Measurements from ENCODE around the gene SMIM5. TPM values are rescaled to one million over a fixed set of nuclear protein-coding genes. Genes with fewer than 3 reads are reported as not detected.

Gene SMIM5
- total RNA-seq, 1 donor from 2014 or later: 14.0 TPM

DNA sequence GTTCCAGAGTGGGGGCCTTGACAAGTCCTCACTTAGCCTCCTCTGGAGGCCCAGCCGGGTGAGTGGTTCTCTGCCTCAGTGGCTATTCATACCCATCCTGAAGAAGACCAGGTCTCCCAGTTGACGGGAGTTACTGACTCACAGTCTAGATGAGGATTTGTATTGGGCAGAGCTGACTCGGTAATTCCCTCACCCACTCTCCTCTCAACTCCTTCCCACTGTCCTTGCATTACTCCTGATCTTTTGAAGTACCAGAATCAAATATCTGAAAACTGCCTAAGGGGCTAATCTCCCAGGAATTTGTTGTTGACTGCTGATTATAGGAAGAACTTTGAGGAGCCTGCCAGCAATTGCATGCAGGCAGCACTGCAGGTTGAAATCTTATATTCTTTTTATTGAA lies 48.1 kb downstream of the SMIM5 start:
- no peaks in the 10 kb centered on the region for H3K27me3 ChIP-seq (ENCODE audit: low read depth)
- intact Hi-C loops (cut with micrococcal nuclease): no loop called here
- peak overlapping the region; percentile 87 for H3K27ac ChIP-seq (replicated peaks)
- H3K9me3 ChIP-seq (replicated peaks): no peaks in the 10 kb centered on the region
- TF ChIP-seq, protein P1, sequence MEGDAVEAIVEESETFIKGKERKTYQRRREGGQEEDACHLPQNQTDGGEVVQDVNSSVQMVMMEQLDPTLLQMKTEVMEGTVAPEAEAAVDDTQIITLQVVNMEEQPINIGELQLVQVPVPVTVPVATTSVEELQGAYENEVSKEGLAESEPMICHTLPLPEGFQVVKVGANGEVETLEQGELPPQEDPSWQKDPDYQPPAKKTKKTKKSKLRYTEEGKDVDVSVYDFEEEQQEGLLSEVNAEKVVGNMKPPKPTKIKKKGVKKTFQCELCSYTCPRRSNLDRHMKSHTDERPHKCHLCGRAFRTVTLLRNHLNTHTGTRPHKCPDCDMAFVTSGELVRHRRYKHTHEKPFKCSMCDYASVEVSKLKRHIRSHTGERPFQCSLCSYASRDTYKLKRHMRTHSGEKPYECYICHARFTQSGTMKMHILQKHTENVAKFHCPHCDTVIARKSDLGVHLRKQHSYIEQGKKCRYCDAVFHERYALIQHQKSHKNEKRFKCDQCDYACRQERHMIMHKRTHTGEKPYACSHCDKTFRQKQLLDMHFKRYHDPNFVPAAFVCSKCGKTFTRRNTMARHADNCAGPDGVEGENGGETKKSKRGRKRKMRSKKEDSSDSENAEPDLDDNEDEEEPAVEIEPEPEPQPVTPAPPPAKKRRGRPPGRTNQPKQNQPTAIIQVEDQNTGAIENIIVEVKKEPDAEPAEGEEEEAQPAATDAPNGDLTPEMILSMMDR (IDR thresholded peaks at IDR 0.05; ENCODE audit: borderline replicate concordance): no peak
- DNase-seq: no peak
- no peak overlapping the region for H3K4me3 ChIP-seq
- no peaks in the 10 kb centered on the region for H3K36me3 ChIP-seq
- peaks cover 69% of the 10 kb centered on the region for H3K4me1 ChIP-seq

DNA sequence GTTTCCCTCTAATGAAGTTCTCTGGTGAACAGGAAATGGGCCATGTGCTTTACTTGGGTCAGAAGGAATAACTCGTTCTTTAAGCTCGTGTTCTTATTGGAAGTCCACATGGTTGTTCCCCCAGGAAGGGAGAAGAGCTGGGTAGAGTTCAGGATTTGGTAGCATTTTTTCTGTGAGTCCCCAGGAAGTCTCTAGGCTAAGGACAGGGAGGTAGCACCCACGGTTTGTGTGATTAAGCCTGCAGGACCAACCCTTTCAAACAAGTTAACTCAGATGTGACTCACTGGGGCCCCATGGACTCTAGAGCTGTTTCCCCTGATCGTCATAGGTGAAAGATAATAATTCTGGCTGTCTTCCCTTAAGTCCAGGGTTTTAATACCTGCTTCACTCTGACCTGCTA lies 50.3 kb downstream of the SMIM5 start:
- no peak for DNase-seq
- H3K4me3 ChIP-seq: no peak overlapping the region
- peaks cover 88% of the 10 kb centered on the region for H3K4me1 ChIP-seq
- TF ChIP-seq, protein P1 (IDR thresholded peaks at IDR 0.05; ENCODE audit: borderline replicate concordance): no peak
- no peaks in the 10 kb centered on the region for H3K9me3 ChIP-seq (replicated peaks)
- H3K36me3 ChIP-seq: no peaks in the 10 kb centered on the region
- H3K27me3 ChIP-seq (ENCODE audit: low read depth): no peaks in the 10 kb centered on the region
- H3K27ac ChIP-seq (replicated peaks): peak overlapping the region; percentile 81
- intact Hi-C loops (cut with micrococcal nuclease): no loop called here

DNA sequence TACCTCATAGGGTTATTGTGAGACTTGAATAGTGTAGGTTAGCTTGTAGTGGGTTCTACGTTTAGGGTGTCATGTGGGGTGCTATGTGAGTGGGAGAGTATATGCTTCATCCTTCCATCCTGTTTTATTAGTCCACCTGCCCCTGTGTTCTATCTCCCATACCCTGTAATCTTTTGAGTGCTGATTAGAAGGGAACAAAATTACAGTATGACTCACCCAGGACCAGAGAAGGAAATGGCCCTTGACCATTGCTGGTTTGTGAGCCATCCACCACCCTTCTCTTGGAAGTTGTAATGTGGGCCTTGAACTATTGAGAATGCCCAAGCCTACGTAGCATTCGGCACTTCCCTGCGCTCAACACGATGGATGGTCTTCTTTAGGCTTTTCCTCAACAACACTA lies 51.0 kb downstream of the SMIM5 start:
- TF ChIP-seq, protein P1 (IDR thresholded peaks at IDR 0.05; ENCODE audit: borderline replicate concordance): no peak
- Histone ChIP-seq H3K36me3 (no peaks in the 10 kb centered on the region), H3K9me3 (replicated peaks) (no peaks in the 10 kb centered on the region), H3K4me1 (peaks cover 88% of the 10 kb centered on the region), H3K4me3 (no peak overlapping the region), H3K27me3 (ENCODE audit: low read depth) (no peaks in the 10 kb centered on the region), H3K27ac (replicated peaks) (peak overlapping the region; percentile 81)
- DNase-seq: no peak
- intact Hi-C loops (cut with micrococcal nuclease): no loop called here

DNA sequence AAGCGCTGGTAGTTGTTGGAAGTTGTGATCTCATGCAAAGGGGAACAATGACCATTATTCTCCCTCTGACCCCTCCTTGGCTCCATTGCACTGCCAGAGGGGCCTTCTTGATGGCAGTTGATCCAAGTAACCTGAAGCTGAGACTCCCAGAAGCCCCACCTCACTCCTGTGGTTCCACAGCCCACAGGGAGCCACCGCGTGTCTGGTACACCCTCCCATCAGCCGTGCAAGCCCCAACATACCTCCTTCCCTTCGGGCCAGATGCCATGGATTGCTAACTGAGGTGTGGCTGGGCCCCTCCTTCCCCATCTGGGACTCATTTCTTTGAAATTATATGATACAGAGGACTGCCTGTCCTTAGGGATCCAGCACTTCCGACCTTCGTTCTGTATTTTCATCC lies 51.7 kb downstream of the SMIM5 start:
- TF ChIP-seq, protein P1 (IDR thresholded peaks at IDR 0.05; ENCODE audit: borderline replicate concordance): no peak
- H3K27me3 ChIP-seq (ENCODE audit: low read depth): no peaks in the 10 kb centered on the region
- no peaks in the 10 kb centered on the region for H3K36me3 ChIP-seq
- peak overlapping the region; percentile 81 for H3K27ac ChIP-seq (replicated peaks)
- no peak for DNase-seq
- H3K4me3 ChIP-seq: no peak overlapping the region
- H3K4me1 ChIP-seq: peaks cover 83% of the 10 kb centered on the region
- H3K9me3 ChIP-seq (replicated peaks): no peaks in the 10 kb centered on the region
- intact Hi-C loops (cut with micrococcal nuclease): no loop called here

DNA sequence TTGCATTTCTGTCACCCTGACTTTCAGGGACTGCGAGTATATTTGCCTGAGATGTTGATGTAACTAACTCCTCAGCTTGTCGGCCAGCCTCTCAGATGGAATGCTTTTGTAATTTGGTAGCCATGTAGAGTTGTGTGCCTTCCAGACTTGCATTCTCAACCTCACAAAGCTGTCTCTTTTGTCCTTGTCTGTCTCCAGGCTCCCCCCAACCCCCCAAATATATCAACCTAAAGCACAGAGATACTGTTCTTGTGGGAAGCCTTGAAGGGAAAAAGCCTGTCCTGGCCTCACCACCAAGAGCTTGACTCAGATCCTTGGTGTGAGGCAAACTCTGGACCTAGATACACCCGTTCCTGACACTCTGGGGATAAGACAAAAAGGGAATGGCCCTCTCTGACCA lies 52.3 kb downstream of the SMIM5 start:
- no peaks in the 10 kb centered on the region for H3K27me3 ChIP-seq (ENCODE audit: low read depth)
- intact Hi-C loops (cut with micrococcal nuclease): no loop called here
- no peaks in the 10 kb centered on the region for H3K36me3 ChIP-seq
- H3K4me3 ChIP-seq: no peak overlapping the region
- no peaks in the 10 kb centered on the region for H3K9me3 ChIP-seq (replicated peaks)
- TF ChIP-seq, protein P1 (IDR thresholded peaks at IDR 0.05; ENCODE audit: borderline replicate concordance): no peak
- H3K27ac ChIP-seq (replicated peaks): peak overlapping the region; percentile 81
- no peak for DNase-seq
- H3K4me1 ChIP-seq: peaks cover 80% of the 10 kb centered on the region
